Hematopoietic multipotent progenitor cell (in vitro differentiated cells): Measurements from ENCODE around the gene IKBKE. TPM values are rescaled to one million over a fixed set of nuclear protein-coding genes. Genes with fewer than 3 reads are reported as not detected.
"Not testable (repeated sequence)": the region's sequence is repeated elsewhere in the genome, so short reads cannot be mapped to it uniquely, and the experiment has no call there.

Experiments
- DNase-seq, 3 donors: peaks; one replicate each; pipeline ENCODE4 v3.0.0-alpha.2; 2011 to 2015; ENCODE audit warnings: low read depth in 2 of 3, low spot score in 2 of 3
- total RNA-seq: library from RNA; depleted of rRNA; stranded (reverse); fragments of >200 nt; gene quantifications from one replicate; pipeline ENCODE4 v1.2.3, GENCODE V29; 2012

Gene IKBKE
- total RNA-seq, 1 donor, result 29.4 TPM

DNA sequence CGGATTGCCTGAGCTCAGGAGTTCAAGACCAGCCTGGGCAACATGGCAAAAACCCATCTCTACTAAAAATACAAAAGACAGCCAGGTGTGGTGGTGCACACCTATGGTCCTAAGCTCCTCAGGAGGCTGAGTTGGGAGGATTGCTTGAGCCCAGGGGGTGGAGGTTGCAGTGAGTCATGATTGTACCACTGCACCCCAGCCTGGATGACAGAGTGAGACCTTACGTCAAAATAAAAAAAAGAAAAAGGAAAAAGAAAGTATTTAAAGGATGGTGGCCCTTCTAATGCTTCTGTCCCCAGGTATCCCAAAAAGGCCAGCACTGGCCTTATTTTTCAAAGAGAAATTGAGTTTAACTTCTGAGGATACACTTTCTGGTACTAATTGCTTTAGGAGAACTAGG, 1.7 kb downstream of the IKBKE start:
- DNase-seq, result no peak

GRCh38 chr1:206472454-206472853, 2.2 kb downstream of the IKBKE start:
- peak in 2 of 3 donors; percentile 64 to 75 for DNase-seq

GRCh38 chr1:206472886-206473285, 2.6 kb downstream of the IKBKE start:
- DNase-seq, result no peak

- no peak for DNase-seq
Measured at GRCh38 chr1:206476058-206476457, 5.8 kb downstream of the IKBKE start.

DNA sequence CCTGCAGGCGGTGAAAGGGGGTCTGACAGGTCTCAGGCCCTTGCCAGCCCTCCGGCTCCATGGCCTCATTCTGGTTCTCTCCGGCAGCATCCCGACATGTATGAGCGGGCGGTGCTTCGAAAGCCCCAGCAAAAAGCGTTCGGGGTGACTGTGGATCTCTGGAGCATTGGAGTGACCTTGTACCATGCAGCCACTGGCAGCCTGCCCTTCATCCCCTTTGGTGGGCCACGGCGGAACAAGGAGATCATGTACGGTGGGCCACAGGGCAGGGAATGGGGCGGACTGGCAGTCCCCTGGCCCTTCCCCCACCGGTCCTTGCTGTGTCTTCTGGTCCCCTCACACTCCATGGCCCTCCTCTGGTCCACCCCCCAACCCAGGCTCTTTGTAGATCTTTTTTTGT, 6.3 kb downstream of the IKBKE start:
- no peak for DNase-seq

DNA sequence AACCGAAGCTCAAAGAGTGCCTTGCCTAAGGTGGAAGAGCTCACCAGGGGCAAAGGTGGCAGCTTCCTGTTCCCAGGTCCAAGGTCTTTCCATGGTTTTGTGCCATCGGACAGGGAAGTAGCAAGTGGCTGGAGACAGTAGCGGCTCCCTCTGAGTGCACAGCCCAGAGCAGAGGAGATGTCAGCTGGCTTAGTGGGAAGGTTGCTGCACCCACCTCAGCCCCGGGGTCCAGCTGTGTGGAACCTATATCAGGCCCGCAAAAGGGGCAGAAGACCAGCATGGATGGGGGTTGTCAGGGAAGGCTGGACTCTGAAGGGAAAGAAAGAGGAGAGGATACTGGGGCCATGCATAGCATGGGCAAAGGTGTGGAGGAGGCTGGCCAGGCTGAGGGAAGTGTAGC, 6.8 kb downstream of the IKBKE start:
- DNase-seq, result no peak

- DNase-seq, result no peak
Measured at GRCh38 chr1:206477581-206478380, 7.5 kb downstream of the IKBKE start.

DNA sequence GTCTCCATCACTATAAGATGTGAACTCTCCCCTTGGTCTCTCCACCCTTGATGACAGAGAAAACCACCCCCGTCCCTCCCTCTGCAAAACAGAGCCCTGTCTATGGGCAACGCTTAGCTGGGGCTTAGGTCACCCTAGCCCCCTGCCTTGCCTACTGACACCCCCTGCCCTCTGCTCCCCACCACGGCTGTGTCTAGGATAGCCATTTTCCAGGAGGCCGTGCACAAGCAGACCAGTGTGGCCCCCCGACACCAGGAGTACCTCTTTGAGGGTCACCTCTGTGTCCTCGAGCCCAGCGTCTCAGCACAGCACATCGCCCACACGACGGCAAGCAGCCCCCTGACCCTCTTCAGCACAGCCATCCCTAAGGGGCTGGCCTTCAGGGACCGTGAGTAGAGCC, 8.5 kb downstream of the IKBKE start:
- DNase-seq, result no peak

- peak; percentile 47 to 83 (median 68) for DNase-seq
Measured at GRCh38 chr1:206479183-206480125, 9.2 kb downstream of the IKBKE start.

GRCh38 chr1:206480211-206480610, 9.9 kb downstream of the IKBKE start:
- DNase-seq, result no peak

- DNase-seq, result no peak
Measured at GRCh38 chr1:206482611-206483010, 12.3 kb downstream of the IKBKE start.

GRCh38 chr1:206483864-206484263, 13.6 kb downstream of the IKBKE start:
- DNase-seq, result not testable (repeated sequence)

DNA sequence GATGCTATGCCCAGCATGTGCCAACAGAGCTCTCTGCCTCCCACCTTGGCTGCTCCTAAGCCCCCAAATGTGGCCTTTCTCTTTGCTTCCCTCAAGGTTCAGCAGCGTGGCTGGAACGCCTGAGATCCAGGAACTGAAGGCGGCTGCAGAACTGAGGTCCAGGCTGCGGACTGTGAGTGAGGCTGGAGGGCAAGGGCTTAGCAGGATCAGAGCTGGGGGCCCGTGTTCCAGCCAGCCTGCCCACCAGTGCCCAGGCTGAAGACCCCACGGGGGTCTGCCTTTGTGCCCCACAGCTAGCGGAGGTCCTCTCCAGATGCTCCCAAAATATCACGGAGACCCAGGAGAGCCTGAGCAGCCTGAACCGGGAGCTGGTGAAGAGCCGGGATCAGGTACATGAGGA, 14.6 kb downstream of the IKBKE start:
- no peak for DNase-seq

DNA sequence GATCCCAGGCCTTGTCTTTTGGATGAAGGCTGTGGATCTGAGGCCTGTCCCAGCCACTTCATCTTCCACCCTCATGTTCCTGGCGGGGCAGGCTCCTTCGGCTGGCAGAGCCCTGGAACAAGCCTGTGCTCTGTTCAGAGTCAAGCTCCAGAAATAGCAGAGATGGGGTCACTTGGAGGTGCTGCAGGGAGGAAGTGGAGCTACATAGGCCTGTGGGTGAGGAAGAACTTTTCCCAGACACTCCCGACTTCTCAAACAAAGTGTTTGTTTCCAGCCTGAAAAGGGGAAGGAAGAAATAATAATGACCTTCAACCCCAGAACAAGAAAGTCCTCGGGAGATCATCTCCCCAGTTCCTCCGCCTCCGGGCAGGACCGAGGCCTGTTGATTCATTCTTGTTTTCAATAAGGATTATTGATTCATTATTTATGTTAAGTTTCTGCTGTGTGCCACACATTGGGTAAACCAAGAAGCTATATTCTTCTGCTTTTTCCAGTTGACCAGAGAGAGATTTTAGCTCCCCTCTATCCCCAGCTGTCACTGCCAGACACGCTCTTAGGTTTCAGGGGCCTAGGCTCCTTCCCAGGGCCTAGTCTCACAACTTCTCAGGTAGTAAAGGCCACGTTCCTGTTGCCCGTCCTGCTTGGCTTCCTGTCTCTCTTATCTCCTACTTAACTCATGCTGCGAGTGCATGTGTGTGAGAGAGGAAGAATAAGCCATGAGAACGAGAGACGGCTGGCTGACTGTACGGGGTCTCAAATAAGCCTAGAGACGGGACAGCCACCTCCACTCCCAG, 16.9 kb downstream of the IKBKE start:
- no peak for DNase-seq

GRCh38 chr1:206487970-206488369, 17.7 kb downstream of the IKBKE start:
- DNase-seq, result no peak

DNA sequence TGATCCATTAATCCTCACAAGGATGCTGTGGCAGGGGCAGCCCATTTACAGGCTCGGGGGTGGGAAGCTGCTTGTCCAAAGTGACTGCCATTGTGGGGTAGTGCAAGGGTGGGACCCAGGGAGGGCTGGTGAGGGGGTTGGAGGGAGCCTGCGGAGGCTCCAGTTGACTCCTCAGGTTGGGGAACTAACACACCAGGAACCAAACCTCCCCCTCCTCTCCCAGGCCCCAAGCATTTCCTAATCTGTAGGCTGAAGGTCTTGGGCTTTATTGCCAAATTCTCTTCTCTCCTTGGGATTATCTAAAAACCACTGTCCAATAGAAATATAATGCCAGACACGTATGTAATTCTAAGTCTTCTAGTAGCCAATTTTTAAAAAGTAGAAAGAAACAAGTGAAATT, 18.2 kb downstream of the IKBKE start:
- no peak for DNase-seq

- DNase-seq, result peak in 1 of 3 donors; percentile 76
Measured at GRCh38 chr1:206489980-206490770, 19.9 kb downstream of the IKBKE start.

DNA sequence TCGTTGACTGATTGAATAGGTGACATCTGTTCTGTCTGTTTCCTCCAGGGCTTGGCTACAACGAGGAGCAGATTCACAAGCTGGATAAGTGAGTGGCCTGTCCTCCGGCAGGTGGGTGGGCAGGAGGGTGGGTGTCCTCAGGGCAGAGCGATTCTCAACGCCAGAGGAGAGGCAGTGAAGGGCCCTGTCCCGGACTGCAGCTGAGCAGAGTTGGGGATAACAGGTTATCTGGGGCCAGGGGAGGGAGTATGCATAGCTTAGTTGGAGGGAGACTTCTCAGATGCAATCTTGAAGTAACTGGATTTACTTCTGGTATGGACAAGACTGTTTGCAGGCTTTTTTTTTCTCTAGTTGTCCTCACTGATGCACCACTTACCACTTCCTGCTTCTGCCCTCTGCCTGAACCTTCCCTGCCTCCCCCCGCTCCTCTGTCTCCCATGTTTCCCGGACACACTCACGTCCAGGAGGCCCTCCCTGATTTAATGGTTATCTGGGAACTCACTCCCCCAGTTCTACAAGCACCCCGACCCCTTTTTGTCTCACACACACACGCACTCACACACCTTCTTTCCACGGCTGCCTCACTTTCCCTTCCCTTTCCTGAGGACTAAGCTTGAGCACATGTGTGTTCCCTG, 20.6 kb downstream of the IKBKE start:
- no peak for DNase-seq

DNA sequence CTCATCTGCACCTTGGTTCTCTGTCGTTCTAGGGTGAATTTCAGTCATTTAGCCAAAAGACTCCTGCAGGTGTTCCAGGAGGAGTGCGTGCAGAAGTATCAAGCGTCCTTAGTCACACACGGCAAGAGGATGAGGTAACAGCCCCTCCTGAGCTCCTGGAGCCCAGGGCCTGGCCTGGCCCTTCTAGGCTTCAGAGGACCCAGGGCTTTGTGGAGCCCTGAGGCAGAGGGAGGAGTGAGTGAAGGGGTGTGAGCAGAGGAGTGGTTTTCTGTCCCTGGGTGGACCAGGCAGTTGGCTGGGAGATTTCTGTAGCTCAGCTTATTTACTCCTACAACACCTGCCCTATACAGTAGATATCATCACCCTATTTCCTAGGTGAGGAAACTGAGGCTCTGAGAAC, 21.3 kb downstream of the IKBKE start:
- DNase-seq, result no peak

DNA sequence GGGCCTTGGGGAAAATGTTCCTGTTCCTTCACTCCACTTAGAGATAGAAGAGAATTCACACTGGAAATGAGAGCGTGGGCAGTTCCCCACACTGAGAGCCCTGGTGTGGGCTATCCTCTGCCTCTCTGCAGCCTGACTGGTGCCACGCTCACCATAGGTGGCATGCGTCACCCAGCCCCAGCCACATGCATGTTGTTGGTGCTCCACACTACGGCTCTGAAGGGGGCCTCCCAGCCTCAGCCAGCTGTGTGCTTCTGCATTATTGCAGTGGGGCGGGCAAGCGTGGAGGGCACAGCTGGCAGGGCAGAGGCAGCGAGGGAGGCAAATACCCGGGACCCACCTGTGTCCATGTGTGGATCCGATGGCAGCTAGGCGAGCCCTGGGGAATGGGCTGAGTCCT, 22.3 kb downstream of the IKBKE start:
- DNase-seq, result no peak
